Hepatocyte (in vitro differentiated cells): ENCODE results near the gene LRRC43. TPM values are rescaled to one million over a fixed set of nuclear protein-coding genes. Genes with fewer than 3 reads are reported as not detected.

Experiments used
- DNase-seq: peaks from one replicate; pipeline ENCODE4 v3.0.0-alpha.2; 2016; ENCODE audit warnings: low spot score
- H2AFZ ChIP-seq: fragments of 200-600 bp; sonication (generic); 2 replicates; pipeline ENCODE4 v1.6.0; 2016; ENCODE audit warnings: antibody characterized with exemption, mild to moderate bottlenecking
- H3K27ac ChIP-seq: fragments of 200-600 bp; sonication (generic); 2 replicates; pipeline ENCODE4 v1.5.1; 2016; ENCODE audit warnings: mild to moderate bottlenecking
- H3K27me3 ChIP-seq: fragments of 200-600 bp; sonication (generic); 2 replicates; pipeline ENCODE4 v1.6.1; 2016
- H3K36me3 ChIP-seq: fragments of 200-600 bp; sonication (generic); replicated peaks from 2 replicates; pipeline ENCODE4 v1.5.1; 2016; ENCODE audit warnings: low read depth; ENCODE audit not compliant: insufficient read depth
- H3K4me1 ChIP-seq: fragments of 200-600 bp; sonication (generic); 2 replicates; pipeline ENCODE4 v1.5.1; 2016; ENCODE audit warnings: mild to moderate bottlenecking, moderate library complexity; ENCODE audit not compliant: insufficient read depth
- H3K4me2 ChIP-seq: fragments of 200-600 bp; sonication (generic); 2 replicates; pipeline ENCODE4 v1.6.0; 2016
- H3K4me3 ChIP-seq: fragments of 200-600 bp; sonication (generic); 2 replicates; pipeline ENCODE4 v1.5.1; 2016; ENCODE audit warnings: mild to moderate bottlenecking
- H3K79me2 ChIP-seq: fragments of 200-600 bp; sonication (generic); 2 replicates; pipeline ENCODE4 v1.6.0; 2017; ENCODE audit warnings: mild to moderate bottlenecking
- H3K9me2 ChIP-seq: fragments of 200-600 bp; sonication (generic); replicated peaks from 2 replicates; pipeline ENCODE4 v1.6.0; 2017; ENCODE audit warnings: mild to moderate bottlenecking; ENCODE audit not compliant: insufficient read depth
- H3K9me3 ChIP-seq: fragments of 200-600 bp; sonication (generic); 2 replicates; pipeline ENCODE4 v1.5.1; 2016; ENCODE audit warnings: low read depth, mild to moderate bottlenecking
- H4K20me1 ChIP-seq: fragments of 200-600 bp; sonication (generic); 2 replicates; pipeline ENCODE4 v1.6.0; 2016; ENCODE audit warnings: mild to moderate bottlenecking; ENCODE audit not compliant: insufficient read depth, poor library complexity, severe bottlenecking
- EZH2 ChIP-seq: fragments of 200-600 bp; sonication (generic); IDR thresholded peaks from 2 replicates; pipeline ENCODE4 v1.6.1; 2016; ENCODE audit warnings: antibody characterized with exemption, mild to moderate bottlenecking, borderline replicate concordance
- EZH2phosphoT487 ChIP-seq: fragments of 200-600 bp; sonication (generic); IDR thresholded peaks from one replicate; pipeline ENCODE4 v1.6.1; 2018; ENCODE audit warnings: antibody characterized with exemption, mild to moderate bottlenecking, low read depth, moderate library complexity; ENCODE audit not compliant: unreplicated experiment, severe bottlenecking
- WGBS: methylation state at CpG from one replicate; pipeline ENCODE4 v1.1.6; 2016; ENCODE audit warnings: low lambda C conversion rate; ENCODE audit errors: missing lambda C conversion rate; 5-methylcytosine and 5-hydroxymethylcytosine counted together
- polyA plus RNA-seq: library from polyadenylated mRNA; unstranded; fragments of >200 nt; fragmentation: Nextera tagmentation; extraction: Ambion mirVana; gene quantifications from 2 replicates; pipeline ENCODE4 v1.2.1, GENCODE V29; 2016
- total RNA-seq: library from RNA; depleted of rRNA; stranded (reverse); fragments of >200 nt; gene quantifications from 2 replicates; pipeline ENCODE4 v1.2.3, GENCODE V29; 2014
- TF ChIP-seq, protein P1 (sequence below): fragments of 200-600 bp; sonication (generic); IDR thresholded peaks from 2 replicates; pipeline ENCODE4 v1.5.1; 2016; ENCODE audit warnings: antibody characterized with exemption, mild to moderate bottlenecking; ENCODE audit not compliant: poor library complexity

LRRC43 gene
- total and polyA plus RNA-seq, 2 experiments from 2014 or later = 1.7 TPM

DNA sequence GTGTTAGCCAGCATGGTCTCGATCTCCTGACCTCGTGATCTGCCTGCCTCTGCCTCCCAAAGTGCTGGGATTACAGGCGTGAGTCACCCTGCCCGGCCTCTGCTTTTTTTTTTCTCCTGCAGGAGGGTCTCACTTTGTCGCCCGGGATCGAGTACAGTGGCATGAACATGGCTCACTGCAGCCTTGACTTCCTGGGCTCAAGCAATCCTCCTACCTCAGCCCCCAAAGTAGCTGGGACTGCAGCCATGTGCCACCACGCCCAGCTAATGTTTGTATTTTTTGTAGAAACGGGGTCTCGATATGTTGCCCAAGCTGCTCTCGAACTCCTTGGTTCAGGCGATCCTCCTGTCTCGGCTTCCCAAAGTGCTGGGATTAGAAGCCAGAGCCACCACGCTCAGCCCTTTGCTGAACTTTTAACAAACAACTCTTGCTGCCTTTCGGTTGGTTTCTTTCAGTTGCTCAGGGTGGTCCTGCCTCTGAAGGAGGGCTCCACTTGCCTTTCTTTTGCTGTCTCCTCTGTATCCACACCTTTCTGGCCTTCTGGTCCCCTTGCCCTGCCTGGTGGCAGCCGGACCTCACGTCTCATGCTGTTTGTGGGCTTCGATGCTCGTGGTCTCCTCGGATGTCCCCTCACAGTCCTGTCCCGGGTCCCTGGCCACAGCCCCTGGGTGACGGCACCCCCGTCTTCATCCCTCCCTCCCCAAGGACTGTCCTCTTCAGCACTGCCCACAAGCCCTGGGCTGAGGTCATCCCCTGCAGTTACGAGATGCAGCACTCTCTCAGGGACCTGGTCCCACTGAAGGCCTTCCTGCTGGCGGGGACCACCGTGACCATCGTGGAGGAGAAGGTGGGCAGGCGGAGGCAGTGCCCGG lies 16.8 kb downstream of the LRRC43 start:
- DNase-seq = no peak
- H3K27me3 ChIP-seq = peaks cover 22% of the 10 kb centered on the region
- H2AFZ ChIP-seq = no peak overlapping the region
- H4K20me1 ChIP-seq = no peaks in the 10 kb centered on the region
- TF ChIP-seq EZH2phosphoT487 (no peak), EZH2 (no peak)
- TF ChIP-seq, protein P1, sequence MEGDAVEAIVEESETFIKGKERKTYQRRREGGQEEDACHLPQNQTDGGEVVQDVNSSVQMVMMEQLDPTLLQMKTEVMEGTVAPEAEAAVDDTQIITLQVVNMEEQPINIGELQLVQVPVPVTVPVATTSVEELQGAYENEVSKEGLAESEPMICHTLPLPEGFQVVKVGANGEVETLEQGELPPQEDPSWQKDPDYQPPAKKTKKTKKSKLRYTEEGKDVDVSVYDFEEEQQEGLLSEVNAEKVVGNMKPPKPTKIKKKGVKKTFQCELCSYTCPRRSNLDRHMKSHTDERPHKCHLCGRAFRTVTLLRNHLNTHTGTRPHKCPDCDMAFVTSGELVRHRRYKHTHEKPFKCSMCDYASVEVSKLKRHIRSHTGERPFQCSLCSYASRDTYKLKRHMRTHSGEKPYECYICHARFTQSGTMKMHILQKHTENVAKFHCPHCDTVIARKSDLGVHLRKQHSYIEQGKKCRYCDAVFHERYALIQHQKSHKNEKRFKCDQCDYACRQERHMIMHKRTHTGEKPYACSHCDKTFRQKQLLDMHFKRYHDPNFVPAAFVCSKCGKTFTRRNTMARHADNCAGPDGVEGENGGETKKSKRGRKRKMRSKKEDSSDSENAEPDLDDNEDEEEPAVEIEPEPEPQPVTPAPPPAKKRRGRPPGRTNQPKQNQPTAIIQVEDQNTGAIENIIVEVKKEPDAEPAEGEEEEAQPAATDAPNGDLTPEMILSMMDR = no peak
- no peak overlapping the region for H3K27ac ChIP-seq
- WGBS = 94% methylated on average over 28 of the region's 29 CpGs
- no peak overlapping the region for H3K4me3 ChIP-seq
- H3K4me2 ChIP-seq = no peak overlapping the region
- peaks cover 7% of the 10 kb centered on the region for H3K4me1 ChIP-seq
- no peaks in the 10 kb centered on the region for H3K36me3 ChIP-seq
- no peaks in the 10 kb centered on the region for H3K9me3 ChIP-seq
- no peaks in the 10 kb centered on the region for H3K9me2 ChIP-seq
- H3K79me2 ChIP-seq = no peaks in the 10 kb centered on the region

DNA sequence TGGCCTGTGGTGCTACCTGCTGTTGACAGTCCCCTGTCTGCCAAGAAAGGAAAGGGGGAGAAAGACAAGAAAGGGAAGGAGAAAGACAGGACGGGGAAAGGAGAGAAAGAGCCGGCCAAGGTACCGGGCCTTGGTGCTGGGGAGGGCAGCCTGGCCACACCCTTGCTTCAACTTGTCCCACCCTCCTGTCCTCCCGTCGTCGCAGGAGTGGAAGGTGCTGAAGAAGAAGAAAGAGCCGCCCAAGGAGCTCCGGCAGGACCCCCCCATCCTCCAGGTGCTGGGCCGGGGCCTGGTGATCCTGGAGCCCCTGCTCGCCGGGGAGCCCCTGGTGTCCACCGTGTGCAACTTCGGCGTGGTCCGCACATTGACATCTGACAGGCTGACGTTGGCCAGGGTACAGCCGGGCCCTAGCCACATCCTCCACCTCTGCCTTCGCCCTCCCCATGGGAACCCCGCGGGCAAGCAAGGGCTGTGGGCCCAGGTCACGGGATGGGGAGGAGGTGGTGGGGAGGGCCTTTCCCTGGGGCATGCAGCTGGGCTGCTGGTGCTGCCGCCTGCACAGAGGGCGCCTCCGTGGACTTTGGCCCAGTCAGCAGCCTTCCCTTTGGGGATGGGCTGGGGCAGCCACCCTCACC lies 17.7 kb downstream of the LRRC43 start:
- Histone ChIP-seq H3K27me3 (peaks cover 30% of the 10 kb centered on the region), H3K4me3 (no peak overlapping the region), H3K9me3 (no peaks in the 10 kb centered on the region), H2AFZ (no peak overlapping the region), H3K4me2 (no peak overlapping the region), H3K4me1 (peaks cover 7% of the 10 kb centered on the region), H4K20me1 (no peaks in the 10 kb centered on the region), H3K36me3 (no peaks in the 10 kb centered on the region), H3K79me2 (no peaks in the 10 kb centered on the region), H3K27ac (no peak overlapping the region), H3K9me2 (no peaks in the 10 kb centered on the region)
- TF ChIP-seq, protein P1 = no peak
- TF ChIP-seq EZH2 (no peak), EZH2phosphoT487 (no peak)
- DNase-seq = no peak
- 77% methylated on average over 24 of the region's 24 CpGs for WGBS

DNA sequence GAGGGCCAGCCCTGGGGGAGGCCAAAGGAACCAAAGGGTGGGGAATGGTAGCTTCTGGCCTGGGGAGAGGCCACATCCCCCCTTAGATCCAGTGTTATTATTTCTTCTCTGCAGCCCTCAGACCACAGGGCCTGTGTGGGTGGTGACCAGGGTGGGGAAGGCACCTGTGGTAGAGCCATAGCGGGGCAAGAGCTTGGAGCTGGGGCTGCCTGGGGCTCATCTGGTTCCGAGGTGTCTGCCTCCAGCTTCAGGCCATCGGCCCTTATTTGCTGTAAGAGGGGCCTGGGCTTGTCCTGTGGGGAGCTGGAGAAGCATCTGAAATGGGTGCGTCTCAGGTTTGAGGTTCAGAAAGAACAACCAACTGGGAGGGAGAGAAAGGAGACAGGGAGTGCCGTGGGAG lies 18.5 kb downstream of the LRRC43 start:
- Histone ChIP-seq H3K27me3 (peaks cover 34% of the 10 kb centered on the region), H3K36me3 (no peaks in the 10 kb centered on the region), H3K4me3 (no peak overlapping the region), H4K20me1 (no peaks in the 10 kb centered on the region), H3K9me3 (no peaks in the 10 kb centered on the region), H3K27ac (no peak overlapping the region), H3K9me2 (no peaks in the 10 kb centered on the region), H2AFZ (no peak overlapping the region), H3K4me2 (no peak overlapping the region), H3K79me2 (no peaks in the 10 kb centered on the region), H3K4me1 (peaks cover 7% of the 10 kb centered on the region)
- TF ChIP-seq, protein P1 = no peak
- TF ChIP-seq EZH2 (no peak), EZH2phosphoT487 (no peak)
- 92% methylated on average over 5 of the region's 5 CpGs for WGBS
- no peak for DNase-seq
